GM18873 (cell line): ENCODE data around the gene GAN.
"Not testable (repeated sequence)": the region's sequence is repeated elsewhere in the genome, so short reads cannot be mapped to it uniquely, and the experiment has no call there.

Source experiments
- ATAC-seq: cut with Tn5 transposase; IDR thresholded peaks from one replicate; pipeline ENCODE4 v1.9.1; 2021; ENCODE audit warnings: mild to moderate bottlenecking, moderate library complexity, moderate number of reproducible peaks; ENCODE audit not compliant: unreplicated experiment, low FRiP score

Gene GAN

GRCh38 chr16:81421536-81421935, 106.8 kb downstream of the GAN start:
- no peak for ATAC-seq

GRCh38 chr16:81422153-81422552, 107.4 kb downstream of the GAN start:
- not testable (repeated sequence) for ATAC-seq

GRCh38 chr16:81424771-81425170, 110.0 kb downstream of the GAN start:
- no peak for ATAC-seq

GRCh38 chr16:81427219-81427618, 112.5 kb downstream of the GAN start:
- ATAC-seq = no peak

- no peak for ATAC-seq
Observed at GRCh38 chr16:81429045-81429521, 114.3 kb downstream of the GAN start.

- no peak for ATAC-seq
Observed at GRCh38 chr16:81431554-81432353, 117.0 kb downstream of the GAN start.

GRCh38 chr16:81432937-81433557, 118.3 kb downstream of the GAN start:
- no peak for ATAC-seq

- ATAC-seq = no peak
Observed at GRCh38 chr16:81435103-81435502, 120.3 kb downstream of the GAN start.

- ATAC-seq = no peak
Observed at GRCh38 chr16:81435567-81435966, 120.8 kb downstream of the GAN start.

GRCh38 chr16:81436386-81436785, 121.6 kb downstream of the GAN start:
- no peak for ATAC-seq

GRCh38 chr16:81437865-81438264, 123.1 kb downstream of the GAN start:
- ATAC-seq = no peak
